ENCODE measurements around the gene GRPEL1.

GRPEL1 gene

DNA sequence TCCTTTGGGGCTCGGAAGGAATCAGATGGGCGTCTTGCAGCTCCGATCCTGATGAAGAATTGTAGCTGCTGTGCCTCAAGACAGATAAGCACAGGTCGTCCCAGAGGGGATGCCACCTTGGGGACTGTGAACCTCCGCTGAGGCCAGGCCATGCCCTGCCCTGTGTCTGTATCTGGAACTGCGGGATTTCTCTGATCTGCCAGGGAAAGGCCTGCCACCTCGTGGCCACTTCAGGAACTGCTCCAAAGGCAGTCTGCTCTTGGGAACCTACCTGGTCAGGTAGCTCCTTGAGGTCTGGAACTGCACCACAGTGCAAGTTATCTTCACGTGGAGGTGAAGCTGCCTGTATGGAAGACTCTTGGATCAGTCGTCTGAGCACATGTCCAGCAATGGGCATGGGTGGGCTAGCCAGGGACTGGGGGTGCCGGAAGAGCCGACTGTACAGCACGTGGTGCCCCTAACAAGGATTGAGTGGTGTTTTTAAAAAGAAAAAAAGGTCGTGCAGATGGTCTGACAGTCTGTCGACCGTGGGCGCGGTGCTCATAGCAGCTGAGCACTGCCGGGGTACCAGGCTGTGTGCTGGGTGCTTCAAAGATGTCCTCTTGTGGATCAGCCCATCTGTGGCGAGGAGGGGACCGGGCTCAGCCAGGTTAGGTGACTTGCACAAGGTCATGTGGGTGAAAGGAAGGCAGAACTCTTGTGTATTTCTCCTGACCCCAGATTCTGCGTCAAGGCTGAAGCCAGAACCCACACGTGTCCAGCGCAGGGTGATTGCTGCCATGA, 3.1 kb upstream of the GRPEL1 start (continued):
- TF ChIP-seq REPIN1 (tag by site-specific recombination; IDR thresholded peaks at IDR 0.05; ENCODE audit: low read depth) (no peak), ZNF549 (tag by site-specific recombination; IDR thresholded peaks at IDR 0.05) (no peak), ZNF311 (tag by site-specific recombination; IDR thresholded peaks at IDR 0.05; ENCODE audit: borderline replicate concordance) (no peak), ZNF624 (tag by site-specific recombination; IDR thresholded peaks at IDR 0.05) (no peak), ZNF404 (tag by site-specific recombination; IDR thresholded peaks at IDR 0.05) (no peak), ZNF623 (tag by site-specific recombination; IDR thresholded peaks at IDR 0.05) (no peak), ZNF155 (tag by site-specific recombination; IDR thresholded peaks at IDR 0.05) (no peak), TRIM28 (IDR thresholded peaks at IDR 0.05; ENCODE audit: borderline replicate concordance, low read length) (peak; percentile 18; the same call in 1 of the 2 replicates), ZBTB44 (tag by site-specific recombination; IDR thresholded peaks at IDR 0.05) (no peak), IKZF3 (tag by site-specific recombination; IDR thresholded peaks at IDR 0.05) (no peak), ZFP3 (tag by site-specific recombination; IDR thresholded peaks at IDR 0.05; ENCODE audit: low read depth) (no peak), ZNF366 (tag by site-specific recombination; conservative IDR thresholded peaks at IDR 0.05) (no peak), ZNF416 (tag by site-specific recombination; IDR thresholded peaks at IDR 0.05) (no peak), ZNF362 (tag by site-specific recombination; IDR thresholded peaks at IDR 0.05) (no peak), ZNF248 (tag by site-specific recombination; IDR thresholded peaks at IDR 0.05) (no peak), ZSCAN5A (tag by site-specific recombination; IDR thresholded peaks at IDR 0.05) (no peak), SP3 (tag by site-specific recombination; IDR thresholded peaks at IDR 0.05) (no peak), SP7 (tag by site-specific recombination; IDR thresholded peaks at IDR 0.05) (no peak), ZNF610 (tag by site-specific recombination; IDR thresholded peaks at IDR 0.05; ENCODE audit: borderline replicate concordance) (no peak), ZNF561 (tag by site-specific recombination; IDR thresholded peaks at IDR 0.05; ENCODE audit: borderline replicate concordance) (no peak), ZNF19 (tag by site-specific recombination; IDR thresholded peaks at IDR 0.05; ENCODE audit: low read depth) (no peak)
- TF ChIP-seq, protein P1, sequence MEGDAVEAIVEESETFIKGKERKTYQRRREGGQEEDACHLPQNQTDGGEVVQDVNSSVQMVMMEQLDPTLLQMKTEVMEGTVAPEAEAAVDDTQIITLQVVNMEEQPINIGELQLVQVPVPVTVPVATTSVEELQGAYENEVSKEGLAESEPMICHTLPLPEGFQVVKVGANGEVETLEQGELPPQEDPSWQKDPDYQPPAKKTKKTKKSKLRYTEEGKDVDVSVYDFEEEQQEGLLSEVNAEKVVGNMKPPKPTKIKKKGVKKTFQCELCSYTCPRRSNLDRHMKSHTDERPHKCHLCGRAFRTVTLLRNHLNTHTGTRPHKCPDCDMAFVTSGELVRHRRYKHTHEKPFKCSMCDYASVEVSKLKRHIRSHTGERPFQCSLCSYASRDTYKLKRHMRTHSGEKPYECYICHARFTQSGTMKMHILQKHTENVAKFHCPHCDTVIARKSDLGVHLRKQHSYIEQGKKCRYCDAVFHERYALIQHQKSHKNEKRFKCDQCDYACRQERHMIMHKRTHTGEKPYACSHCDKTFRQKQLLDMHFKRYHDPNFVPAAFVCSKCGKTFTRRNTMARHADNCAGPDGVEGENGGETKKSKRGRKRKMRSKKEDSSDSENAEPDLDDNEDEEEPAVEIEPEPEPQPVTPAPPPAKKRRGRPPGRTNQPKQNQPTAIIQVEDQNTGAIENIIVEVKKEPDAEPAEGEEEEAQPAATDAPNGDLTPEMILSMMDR (tag by site-specific recombination; IDR thresholded peaks at IDR 0.05) = peak; percentile 83
- TF ChIP-seq, protein P2, sequence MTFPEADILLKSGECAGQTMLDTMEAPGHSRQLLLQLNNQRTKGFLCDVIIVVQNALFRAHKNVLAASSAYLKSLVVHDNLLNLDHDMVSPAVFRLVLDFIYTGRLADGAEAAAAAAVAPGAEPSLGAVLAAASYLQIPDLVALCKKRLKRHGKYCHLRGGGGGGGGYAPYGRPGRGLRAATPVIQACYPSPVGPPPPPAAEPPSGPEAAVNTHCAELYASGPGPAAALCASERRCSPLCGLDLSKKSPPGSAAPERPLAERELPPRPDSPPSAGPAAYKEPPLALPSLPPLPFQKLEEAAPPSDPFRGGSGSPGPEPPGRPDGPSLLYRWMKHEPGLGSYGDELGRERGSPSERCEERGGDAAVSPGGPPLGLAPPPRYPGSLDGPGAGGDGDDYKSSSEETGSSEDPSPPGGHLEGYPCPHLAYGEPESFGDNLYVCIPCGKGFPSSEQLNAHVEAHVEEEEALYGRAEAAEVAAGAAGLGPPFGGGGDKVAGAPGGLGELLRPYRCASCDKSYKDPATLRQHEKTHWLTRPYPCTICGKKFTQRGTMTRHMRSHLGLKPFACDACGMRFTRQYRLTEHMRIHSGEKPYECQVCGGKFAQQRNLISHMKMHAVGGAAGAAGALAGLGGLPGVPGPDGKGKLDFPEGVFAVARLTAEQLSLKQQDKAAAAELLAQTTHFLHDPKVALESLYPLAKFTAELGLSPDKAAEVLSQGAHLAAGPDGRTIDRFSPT (tag by site-specific recombination; IDR thresholded peaks at IDR 0.05) = 0 out of 2 replicates have a peak, but pooled peaks have one; percentile 26

All from HEK293 (cell line).